H1 (cell line): ENCODE measurements around the gene MYO9B.

Experiments
- CREB1 ChIP-seq: IDR thresholded peaks from 2 replicates; pipeline ENCODE4 v1.6.1; 2012; ENCODE audit warnings: inconsistent platforms
- CTCF ChIP-seq, 3 experiments: IDR thresholded peaks; 1 replicate in 2 of 3; 2 replicates in 1 of 3; pipeline versions ENCODE4 v1.5.1 to v1.6.1; 2011; ENCODE audit warnings: low read length in 3 of 3, mild to moderate bottlenecking in 3 of 3, inconsistent platforms in 2 of 3, low read depth in 1 of 3, moderate library complexity in 1 of 3; ENCODE audit not compliant: insufficient read depth in 1 of 3; ENCODE audit errors: control extremely low read depth in 1 of 3
- EP300 ChIP-seq, 2 experiments: IDR thresholded peaks; 1 replicate in 1 of 2; 2 replicates in 1 of 2; pipeline ENCODE4 v1.6.1; 2011 to 2012; ENCODE audit warnings: low read depth in 2 of 2, low read length in 2 of 2, mild to moderate bottlenecking in 2 of 2, borderline replicate concordance in 1 of 2, inconsistent platforms in 1 of 2, moderate library complexity in 1 of 2
- TBP ChIP-seq: IDR thresholded peaks from 2 replicates; pipeline ENCODE4 v1.6.1; 2011; ENCODE audit warnings: low read depth, low read length, improper control_type of control experiment

GRCh38 chr19:17103177-17103576 is 27.6 kb downstream of the MYO9B start:
- TF ChIP-seq CREB1, result no peak
- no peak for TF ChIP-seq EP300 (IDR thresholded peaks at IDR 0.05; ENCODE audit: borderline replicate concordance in 1 of 2, low read depth in 2 of 2, low read length in 2 of 2)
- no peak for TF ChIP-seq TBP
- peak; percentile 50 to 80 (median 65) for TF ChIP-seq CTCF (IDR thresholded peaks at IDR 0.05; ENCODE audit: control extremely low read depth in 1 of 3, insufficient read depth in 1 of 3, low read depth in 1 of 3, low read length in 3 of 3)
